GM12878 (cell line): ENCODE data around the gene USP37. TPM values are rescaled to one million over a fixed set of nuclear protein-coding genes. Genes with fewer than 3 reads are reported as not detected.

Experiments used
- ATAC-seq: fragments of 200-7000 bp; cut with Tn5 transposase; 3 replicates; pipeline ENCODE4 v1.9.1; 2020; ENCODE audit warnings: mild to moderate bottlenecking, moderate library complexity
- BruUV-seq: library from RNA; stranded (reverse); fragments of 400-500 nt; replicated peaks from 2 replicates; lab custom pipeline; 2021; lab: Mats Ljungman, UMichigan
- CTCF ChIA-PET: fragments of 300-600 bp; sonication (Branson Sonifier 250); formaldehyde crosslinking; extraction: SDS; loops from one replicate; lab custom pipeline; 2021; ENCODE audit warnings: inconsistent platforms; lab: Yijun Ruan, JAX
- POLR2A ChIA-PET: fragments of 350-600 bp; formaldehyde crosslinking; extraction: SDS; loops from one replicate; lab custom pipeline; 2021; ENCODE audit warnings: inconsistent platforms; lab: Charles Lee
- RAD21 ChIA-PET: fragments of 300-600 bp; sonication (Branson Sonifier 250); formaldehyde crosslinking; loops from one replicate; lab custom pipeline; 2023; ENCODE audit warnings: antibody characterized with exemption; ENCODE audit not compliant: unreplicated experiment; lab: Charles Lee
- SMC1A ChIA-PET: fragments of 300-600 bp; sonication (Branson Sonifier 250); formaldehyde crosslinking; loops from one replicate; lab custom pipeline; 2023; ENCODE audit not compliant: unreplicated experiment, uncharacterized antibody; lab: Charles Lee
- DNase-seq: peaks from one replicate; pipeline ENCODE4 v3.0.0-alpha.2; 2011; ENCODE audit warnings: low read depth, low spot score
- FAIRE-seq: peaks from 3 replicates; lab custom pipeline; 2011; peaks lifted over from hg19 to GRCh38; lab: Jason Lieb, UNC
- H2AFZ ChIP-seq: 2 replicates; pipeline ENCODE4 v1.6.0; 2011; ENCODE audit warnings: low read depth, low read length, control low read depth; ENCODE audit not compliant: control insufficient read depth
- H3K27ac ChIP-seq: 2 replicates; pipeline ENCODE4 v1.5.1; 2011; ENCODE audit warnings: control low read depth; ENCODE audit not compliant: control insufficient read depth, insufficient read depth
- H3K27me3 ChIP-seq, 2 experiments: replicated peaks in 1 of 2; 2 replicates each; pipeline versions ENCODE4 v1.6.0 to v1.6.1; 2011; ENCODE audit warnings: low read length in 1 of 2; ENCODE audit not compliant: control insufficient read depth in 2 of 2, insufficient read depth in 2 of 2
- H3K36me3 ChIP-seq, 2 experiments: 2 replicates each; pipeline ENCODE4 v1.5.1; 2011; ENCODE audit warnings: low read length in 1 of 2; ENCODE audit not compliant: control insufficient read depth in 2 of 2, insufficient read depth in 2 of 2
- H3K4me1 ChIP-seq: 2 replicates; pipeline ENCODE4 v1.6.1; 2011; ENCODE audit warnings: mild to moderate bottlenecking, low read length, moderate library complexity, mixed read lengths; ENCODE audit not compliant: control insufficient read depth, insufficient read depth
- H3K4me2 ChIP-seq: 2 replicates; pipeline ENCODE4 v1.6.0; 2011; ENCODE audit warnings: control low read depth; ENCODE audit not compliant: control insufficient read depth, insufficient read depth
- H3K4me3 ChIP-seq: fragments of 200-600 bp; sonication (generic); 2 replicates; pipeline ENCODE4 v1.5.1; 2016
- H3K79me2 ChIP-seq: 2 replicates; pipeline ENCODE4 v1.6.0; 2011; ENCODE audit warnings: low read length; ENCODE audit not compliant: control insufficient read depth, insufficient read depth
- H3K9ac ChIP-seq: 2 replicates; pipeline ENCODE4 v1.8.0; 2011; ENCODE audit warnings: low read length, control low read depth, mixed read lengths; ENCODE audit not compliant: control insufficient read depth, insufficient read depth
- H3K9me3 ChIP-seq: replicated peaks from 3 replicates; pipeline ENCODE4 v1.5.1; 2011; ENCODE audit warnings: mild to moderate bottlenecking, low read length; ENCODE audit not compliant: control insufficient read depth, insufficient read depth
- H4K20me1 ChIP-seq: 2 replicates; pipeline ENCODE4 v1.6.0; 2011; ENCODE audit not compliant: control insufficient read depth, insufficient read depth
- BCLAF1 ChIP-seq: fragments of 450-650 bp; IDR thresholded peaks from 2 replicates; pipeline ENCODE4 v1.6.1; 2017; ENCODE audit warnings: antibody characterized with exemption, mild to moderate bottlenecking, moderate library complexity
- BHLHE40 ChIP-seq, 2 experiments: fragments of 450-650 bp in 1 of 2; IDR thresholded peaks; 2 replicates each; pipeline ENCODE4 v1.6.1; 2011 to 2017; ENCODE audit warnings: low read depth in 2 of 2, borderline replicate concordance in 1 of 2, improper control_type of control experiment in 1 of 2, low read length in 1 of 2, mild to moderate bottlenecking in 1 of 2
- CREM ChIP-seq: IDR thresholded peaks from 2 replicates; pipeline ENCODE4 v1.6.1; 2014; ENCODE audit warnings: antibody characterized with exemption, low read depth
- KDM1A ChIP-seq: fragments of 200-600 bp; sonication (generic); IDR thresholded peaks from 2 replicates; pipeline ENCODE4 v1.6.1; 2016; ENCODE audit warnings: borderline replicate concordance
- PAX8 ChIP-seq: fragments of 450-650 bp; IDR thresholded peaks from 2 replicates; pipeline ENCODE4 v1.6.1; 2017; ENCODE audit warnings: mild to moderate bottlenecking, moderate library complexity
- POLR2AphosphoS2 ChIP-seq: IDR thresholded peaks from 2 replicates; pipeline ENCODE4 v1.6.1; 2011; ENCODE audit warnings: low read depth, mild to moderate bottlenecking, low read length, improper control_type of control experiment, moderate library complexity
- POU2F2 ChIP-seq: IDR thresholded peaks from 3 replicates; pipeline ENCODE4 v1.6.1; 2011; ENCODE audit warnings: low read depth, mild to moderate bottlenecking, low read length, borderline replicate concordance
- RUNX3 ChIP-seq: IDR thresholded peaks from 2 replicates; pipeline ENCODE4 v1.6.1; 2012; ENCODE audit warnings: low read length, inconsistent platforms
- SP1 ChIP-seq: IDR thresholded peaks from one replicate; pipeline ENCODE4 v1.6.1; 2011; ENCODE audit warnings: low read depth, low read length
- WGBS: methylation state at CpG from one replicate; pipeline ENCODE4 v1.1.6; 2016; ENCODE audit warnings: low lambda C conversion rate; ENCODE audit not compliant: insufficient replicate concordance, insufficient coverage; ENCODE audit errors: missing lambda C conversion rate; 5-methylcytosine and 5-hydroxymethylcytosine counted together
- in situ Hi-C: fragments of 300-500 bp; cut with MboI; formaldehyde crosslinking; loops from 9 replicates; pipeline ENCODE4 v1.14.3; 2018; ENCODE audit warnings: mixed read lengths
- intact Hi-C: fragments of 100-400 bp; cut with micrococcal nuclease; formaldehyde crosslinking; loops from one replicate; pipeline ENCODE4 v1.14.2; 2022; ENCODE audit not compliant: unreplicated experiment
- polyA plus RNA-seq, 11 experiments: library from polyadenylated mRNA; depleted of rRNA in 4 of 11; unstranded in 6 of 11; stranded (reverse) in 5 of 11; fragments of >200 nt; fragmentation: Nextera tagmentation in 4 of 11; fragmentation: Illumina TruSeq in 1 of 11; extraction: Ambion mirVana in 4 of 11; extraction: Trizol in 1 of 11; gene quantifications; 1 replicate in 1 of 11; 2 replicates in 10 of 11; pipeline versions ENCODE4 v1.2.1 to v1.2.3, GENCODE V29; 2011 to 2016; ENCODE audit warnings: inconsistent platforms in 2 of 11, missing spikeins in 2 of 11, low read depth in 1 of 11
- total RNA-seq, 4 experiments: library from RNA; depleted of rRNA in 3 of 4; stranded (reverse); fragments of >200 nt in 3 of 4; fragmentation: Illumina TruSeq in 1 of 4; extraction: Trizol in 1 of 4; gene quantifications; 2 replicates each; pipeline versions ENCODE4 v1.2.1 to v1.2.3, GENCODE V29; 2013 to 2021
- TF ChIP-seq, protein P1 (sequence below): IDR thresholded peaks from 2 replicates; pipeline ENCODE4 v1.6.1; 2012; ENCODE audit warnings: improper control_type of control experiment, low read depth, low read length; ENCODE audit not compliant: insufficient replicate concordance

The USP37 gene
- total and polyA plus RNA-seq, 10 of the 15 experiments (the other 5 are each of a cell fraction or from before 2014, with no cell fraction given) = 2.8 to 16.0 (median 10.4) TPM

- Histone ChIP-seq H3K36me3 (no peaks in the 10 kb centered on the region), H2AFZ (no peak overlapping the region), H3K9me3 (no peaks in the 10 kb centered on the region), H3K4me2 (no peak overlapping the region), H4K20me1 (no peaks in the 10 kb centered on the region), H3K79me2 (no peaks in the 10 kb centered on the region), H3K27me3 (no peaks in the 10 kb centered on the region), H3K4me3 (no peak overlapping the region), H3K9ac (no peak overlapping the region), H3K27ac (no peak overlapping the region), H3K4me1 (no peaks in the 10 kb centered on the region)
- DNase-seq (no peak), ATAC-seq (no peak), FAIRE-seq (no peak)
- ChIA-PET RAD21 (no interaction called here), CTCF (no interaction called here), POLR2A (interaction anchor here (0.6 kb wide), 1 partner anchor 197 kb away, joined by 3 read pairs; no protein-coding TSS in a partner anchor), SMC1A (interaction anchor here (1.4 kb wide), 1 partner anchor 10 kb away, joined by 4 read pairs; the partner anchor contains the start of gene VIL1)
- intact Hi-C loops = no loop called here
- BruUV-seq = no TSS peak
- in situ Hi-C loops = no loop called here
- WGBS = 47% methylated on average over 24 of the region's 24 CpGs
- TF ChIP-seq POLR2AphosphoS2 (no peak), BHLHE40 (IDR thresholded peaks at IDR 0.05; ENCODE audit: borderline replicate concordance in 1 of 2, low read depth in 2 of 2, low read length in 1 of 2) (no peak), POU2F2 (no peak), SP1 (no peak), PAX8 (no peak), RUNX3 (no peak), KDM1A (no peak), CREM (no peak), BCLAF1 (no peak)
- TF ChIP-seq, protein P1, sequence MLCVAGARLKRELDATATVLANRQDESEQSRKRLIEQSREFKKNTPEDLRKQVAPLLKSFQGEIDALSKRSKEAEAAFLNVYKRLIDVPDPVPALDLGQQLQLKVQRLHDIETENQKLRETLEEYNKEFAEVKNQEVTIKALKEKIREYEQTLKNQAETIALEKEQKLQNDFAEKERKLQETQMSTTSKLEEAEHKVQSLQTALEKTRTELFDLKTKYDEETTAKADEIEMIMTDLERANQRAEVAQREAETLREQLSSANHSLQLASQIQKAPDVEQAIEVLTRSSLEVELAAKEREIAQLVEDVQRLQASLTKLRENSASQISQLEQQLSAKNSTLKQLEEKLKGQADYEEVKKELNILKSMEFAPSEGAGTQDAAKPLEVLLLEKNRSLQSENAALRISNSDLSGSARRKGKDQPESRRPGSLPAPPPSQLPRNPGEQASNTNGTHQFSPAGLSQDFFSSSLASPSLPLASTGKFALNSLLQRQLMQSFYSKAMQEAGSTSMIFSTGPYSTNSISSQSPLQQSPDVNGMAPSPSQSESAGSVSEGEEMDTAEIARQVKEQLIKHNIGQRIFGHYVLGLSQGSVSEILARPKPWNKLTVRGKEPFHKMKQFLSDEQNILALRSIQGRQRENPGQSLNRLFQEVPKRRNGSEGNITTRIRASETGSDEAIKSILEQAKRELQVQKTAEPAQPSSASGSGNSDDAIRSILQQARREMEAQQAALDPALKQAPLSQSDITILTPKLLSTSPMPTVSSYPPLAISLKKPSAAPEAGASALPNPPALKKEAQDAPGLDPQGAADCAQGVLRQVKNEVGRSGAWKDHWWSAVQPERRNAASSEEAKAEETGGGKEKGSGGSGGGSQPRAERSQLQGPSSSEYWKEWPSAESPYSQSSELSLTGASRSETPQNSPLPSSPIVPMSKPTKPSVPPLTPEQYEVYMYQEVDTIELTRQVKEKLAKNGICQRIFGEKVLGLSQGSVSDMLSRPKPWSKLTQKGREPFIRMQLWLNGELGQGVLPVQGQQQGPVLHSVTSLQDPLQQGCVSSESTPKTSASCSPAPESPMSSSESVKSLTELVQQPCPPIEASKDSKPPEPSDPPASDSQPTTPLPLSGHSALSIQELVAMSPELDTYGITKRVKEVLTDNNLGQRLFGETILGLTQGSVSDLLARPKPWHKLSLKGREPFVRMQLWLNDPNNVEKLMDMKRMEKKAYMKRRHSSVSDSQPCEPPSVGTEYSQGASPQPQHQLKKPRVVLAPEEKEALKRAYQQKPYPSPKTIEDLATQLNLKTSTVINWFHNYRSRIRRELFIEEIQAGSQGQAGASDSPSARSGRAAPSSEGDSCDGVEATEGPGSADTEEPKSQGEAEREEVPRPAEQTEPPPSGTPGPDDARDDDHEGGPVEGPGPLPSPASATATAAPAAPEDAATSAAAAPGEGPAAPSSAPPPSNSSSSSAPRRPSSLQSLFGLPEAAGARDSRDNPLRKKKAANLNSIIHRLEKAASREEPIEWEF = no peak
These were observed 139.1 kb downstream of the USP37 start for GRCh38 chr2:218428846-218429558.
